Measurements from ENCODE around the gene PIP4K2A.

DNA sequence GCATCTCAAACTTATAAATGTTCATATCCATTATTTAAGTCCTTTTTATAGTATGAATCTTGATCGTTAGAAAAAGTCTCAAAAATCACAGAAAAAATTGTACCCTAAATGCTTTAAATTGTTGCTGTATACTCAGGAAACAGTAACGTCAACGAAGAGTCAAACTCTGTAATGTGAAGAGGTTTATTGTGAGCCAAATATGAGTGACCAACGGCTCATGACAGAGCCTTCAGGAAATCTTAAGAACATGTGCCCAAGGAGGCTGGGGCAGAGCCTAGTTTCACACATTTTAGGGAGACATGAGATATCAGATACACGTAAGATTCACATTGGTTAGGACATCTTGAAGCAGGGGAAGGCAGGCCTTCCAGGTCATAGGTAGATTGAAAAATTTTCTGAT is 86.1 kb downstream of the PIP4K2A start:
- TF ChIP-seq CTCF (IDR thresholded peaks at IDR 0.05) (no peak), ZFX (IDR thresholded peaks at IDR 0.05; ENCODE audit: borderline replicate concordance) (no peak)

All from 22Rv1 (cell line).